HEK293 (cell line): ENCODE results near the gene WAS.

Experiments
- BCL11A ChIP-seq: fragments of 450-650 bp; formaldehyde crosslinking; IDR thresholded peaks from 2 replicates; pipeline ENCODE4 v1.5.1; 2016; ENCODE audit warnings: low read depth, missing biosample characterization, missing genetic modification characterization
- CTCF ChIP-seq: fragments of 450-650 bp; formaldehyde crosslinking; IDR thresholded peaks from 2 replicates; pipeline ENCODE4 v1.5.1; 2016; ENCODE audit warnings: missing biosample characterization, missing genetic modification characterization
- GLIS2 ChIP-seq: fragments of 450-650 bp; formaldehyde crosslinking; IDR thresholded peaks from 2 replicates; pipeline ENCODE4 v1.5.1; 2016; ENCODE audit warnings: missing biosample characterization, missing genetic modification characterization
- KLF16 ChIP-seq: fragments of 450-650 bp; formaldehyde crosslinking; IDR thresholded peaks from 2 replicates; pipeline ENCODE4 v1.5.1; 2017; ENCODE audit warnings: missing biosample characterization, missing genetic modification characterization
- MYNN ChIP-seq: fragments of 450-650 bp; formaldehyde crosslinking; IDR thresholded peaks from 2 replicates; pipeline ENCODE4 v1.5.1; 2016; ENCODE audit warnings: missing biosample characterization, missing genetic modification characterization, borderline replicate concordance
- ZBTB17 ChIP-seq: fragments of 450-650 bp; formaldehyde crosslinking; IDR thresholded peaks from 2 replicates; pipeline ENCODE4 v1.5.1; 2016; ENCODE audit warnings: missing biosample characterization, missing genetic modification characterization
- ZBTB6 ChIP-seq: fragments of 450-650 bp; formaldehyde crosslinking; IDR thresholded peaks from 2 replicates; pipeline ENCODE4 v1.5.1; 2017; ENCODE audit warnings: missing biosample characterization, missing genetic modification characterization
- ZFP37 ChIP-seq: fragments of 450-650 bp; formaldehyde crosslinking; IDR thresholded peaks from 2 replicates; pipeline ENCODE4 v1.5.1; 2016; ENCODE audit warnings: missing biosample characterization, missing genetic modification characterization
- ZNF10 ChIP-seq: fragments of 450-650 bp; formaldehyde crosslinking; IDR thresholded peaks from 2 replicates; pipeline ENCODE4 v1.5.1; 2017; ENCODE audit warnings: missing biosample characterization, missing genetic modification characterization
- ZNF112 ChIP-seq: fragments of 450-650 bp; formaldehyde crosslinking; IDR thresholded peaks from 2 replicates; pipeline ENCODE4 v1.5.0; 2017; ENCODE audit warnings: missing biosample characterization, missing genetic modification characterization
- ZNF155 ChIP-seq: fragments of 450-650 bp; formaldehyde crosslinking; IDR thresholded peaks from 2 replicates; pipeline ENCODE4 v1.5.1; 2016; ENCODE audit warnings: missing biosample characterization, missing genetic modification characterization
- ZNF169 ChIP-seq: fragments of 450-650 bp; formaldehyde crosslinking; IDR thresholded peaks from 2 replicates; pipeline ENCODE4 v1.5.1; 2016; ENCODE audit warnings: missing biosample characterization, missing genetic modification characterization
- ZNF302 ChIP-seq: fragments of 450-650 bp; formaldehyde crosslinking; IDR thresholded peaks from 2 replicates; pipeline ENCODE4 v1.5.1; 2016; ENCODE audit warnings: missing biosample characterization, missing genetic modification characterization, low read depth
- ZNF600 ChIP-seq: fragments of 450-650 bp; formaldehyde crosslinking; IDR thresholded peaks from 2 replicates; pipeline ENCODE4 v1.5.1; 2016; ENCODE audit warnings: missing biosample characterization, missing genetic modification characterization
- ZNF610 ChIP-seq: fragments of 450-650 bp; formaldehyde crosslinking; IDR thresholded peaks from 2 replicates; pipeline ENCODE4 v1.5.1; 2016; ENCODE audit warnings: missing biosample characterization, missing genetic modification characterization, borderline replicate concordance
- ZNF660 ChIP-seq: fragments of 450-650 bp; IDR thresholded peaks from 2 replicates; pipeline ENCODE4 v1.5.1; 2018; ENCODE audit warnings: missing biosample characterization, mild to moderate bottlenecking, missing genetic modification characterization
- ZNF677 ChIP-seq: fragments of 450-650 bp; IDR thresholded peaks from 2 replicates; pipeline ENCODE4 v1.5.0; 2018; ENCODE audit warnings: missing biosample characterization, mild to moderate bottlenecking, missing genetic modification characterization, moderate library complexity
- ZNF785 ChIP-seq: fragments of 450-650 bp; formaldehyde crosslinking; IDR thresholded peaks from 2 replicates; pipeline ENCODE4 v1.5.1; 2016; ENCODE audit warnings: missing biosample characterization, missing genetic modification characterization
- ZSCAN23 ChIP-seq: fragments of 450-650 bp; formaldehyde crosslinking; IDR thresholded peaks from 2 replicates; pipeline ENCODE4 v1.5.1; 2016; ENCODE audit warnings: missing biosample characterization, missing genetic modification characterization
- TF ChIP-seq, protein P1 (sequence below): fragments of 450-650 bp; formaldehyde crosslinking; conservative IDR thresholded peaks from 2 replicates; pipeline ENCODE4 v1.5.1; 2016; ENCODE audit warnings: low read depth, missing biosample characterization, missing genetic modification characterization
- TF ChIP-seq, protein P2 (sequence below): fragments of 450-650 bp; formaldehyde crosslinking; conservative IDR thresholded peaks from 2 replicates; pipeline ENCODE4 v1.5.1; 2016; ENCODE audit warnings: low read depth, missing biosample characterization, missing genetic modification characterization
- TF ChIP-seq, protein P3 (sequence below): fragments of 450-650 bp; formaldehyde crosslinking; IDR thresholded peaks from 2 replicates; pipeline ENCODE4 v1.5.1; 2016; ENCODE audit warnings: missing biosample characterization, missing genetic modification characterization, borderline replicate concordance
- TF ChIP-seq, protein P4 (sequence below): fragments of 450-650 bp; formaldehyde crosslinking; optimal IDR thresholded peaks from 2 replicates; pipeline ENCODE3; 2016; ENCODE audit warnings: missing biosample characterization, mild to moderate bottlenecking, missing genetic modification characterization
- TF ChIP-seq, protein P5 (sequence below): fragments of 450-650 bp; formaldehyde crosslinking; IDR thresholded peaks from 2 replicates; pipeline ENCODE4 v1.5.1; 2016; ENCODE audit warnings: missing biosample characterization, missing genetic modification characterization

WAS gene

DNA sequence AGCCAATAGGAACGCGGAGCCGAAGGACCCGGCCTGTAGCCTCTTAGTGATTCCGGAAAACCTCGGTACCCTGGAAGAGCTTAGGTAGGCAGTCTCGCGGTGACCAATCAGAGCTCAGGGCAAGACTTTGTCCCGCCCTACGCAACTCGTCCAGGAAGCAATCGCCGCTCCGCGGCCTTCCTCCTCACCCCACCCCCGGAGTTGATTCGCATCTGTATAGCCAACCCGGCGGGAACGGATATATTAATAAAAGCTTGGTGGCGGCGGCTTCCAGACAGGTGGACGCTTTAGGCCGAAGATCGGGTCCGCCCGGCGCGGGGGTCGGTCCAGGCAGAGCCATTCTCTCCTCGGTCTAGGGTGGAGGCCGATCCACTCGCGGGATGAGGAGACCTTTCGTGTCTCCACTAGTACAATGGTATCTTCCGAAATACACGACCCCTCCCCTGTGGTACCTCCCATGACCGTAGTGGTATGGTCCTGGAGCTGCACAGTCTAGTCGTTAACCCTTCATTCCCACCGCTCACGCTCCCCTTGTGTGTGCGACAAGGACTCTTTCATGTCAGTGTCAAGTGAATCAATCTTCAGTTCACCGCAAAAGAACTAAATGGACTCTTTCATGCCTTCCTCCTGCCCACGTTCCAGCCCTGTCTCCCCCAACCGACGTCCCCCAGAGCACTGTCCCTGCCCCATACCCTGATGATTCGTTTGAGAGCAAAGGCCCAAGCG, 53.8 kb downstream of the WAS start (continued):
- TF ChIP-seq, protein P1, sequence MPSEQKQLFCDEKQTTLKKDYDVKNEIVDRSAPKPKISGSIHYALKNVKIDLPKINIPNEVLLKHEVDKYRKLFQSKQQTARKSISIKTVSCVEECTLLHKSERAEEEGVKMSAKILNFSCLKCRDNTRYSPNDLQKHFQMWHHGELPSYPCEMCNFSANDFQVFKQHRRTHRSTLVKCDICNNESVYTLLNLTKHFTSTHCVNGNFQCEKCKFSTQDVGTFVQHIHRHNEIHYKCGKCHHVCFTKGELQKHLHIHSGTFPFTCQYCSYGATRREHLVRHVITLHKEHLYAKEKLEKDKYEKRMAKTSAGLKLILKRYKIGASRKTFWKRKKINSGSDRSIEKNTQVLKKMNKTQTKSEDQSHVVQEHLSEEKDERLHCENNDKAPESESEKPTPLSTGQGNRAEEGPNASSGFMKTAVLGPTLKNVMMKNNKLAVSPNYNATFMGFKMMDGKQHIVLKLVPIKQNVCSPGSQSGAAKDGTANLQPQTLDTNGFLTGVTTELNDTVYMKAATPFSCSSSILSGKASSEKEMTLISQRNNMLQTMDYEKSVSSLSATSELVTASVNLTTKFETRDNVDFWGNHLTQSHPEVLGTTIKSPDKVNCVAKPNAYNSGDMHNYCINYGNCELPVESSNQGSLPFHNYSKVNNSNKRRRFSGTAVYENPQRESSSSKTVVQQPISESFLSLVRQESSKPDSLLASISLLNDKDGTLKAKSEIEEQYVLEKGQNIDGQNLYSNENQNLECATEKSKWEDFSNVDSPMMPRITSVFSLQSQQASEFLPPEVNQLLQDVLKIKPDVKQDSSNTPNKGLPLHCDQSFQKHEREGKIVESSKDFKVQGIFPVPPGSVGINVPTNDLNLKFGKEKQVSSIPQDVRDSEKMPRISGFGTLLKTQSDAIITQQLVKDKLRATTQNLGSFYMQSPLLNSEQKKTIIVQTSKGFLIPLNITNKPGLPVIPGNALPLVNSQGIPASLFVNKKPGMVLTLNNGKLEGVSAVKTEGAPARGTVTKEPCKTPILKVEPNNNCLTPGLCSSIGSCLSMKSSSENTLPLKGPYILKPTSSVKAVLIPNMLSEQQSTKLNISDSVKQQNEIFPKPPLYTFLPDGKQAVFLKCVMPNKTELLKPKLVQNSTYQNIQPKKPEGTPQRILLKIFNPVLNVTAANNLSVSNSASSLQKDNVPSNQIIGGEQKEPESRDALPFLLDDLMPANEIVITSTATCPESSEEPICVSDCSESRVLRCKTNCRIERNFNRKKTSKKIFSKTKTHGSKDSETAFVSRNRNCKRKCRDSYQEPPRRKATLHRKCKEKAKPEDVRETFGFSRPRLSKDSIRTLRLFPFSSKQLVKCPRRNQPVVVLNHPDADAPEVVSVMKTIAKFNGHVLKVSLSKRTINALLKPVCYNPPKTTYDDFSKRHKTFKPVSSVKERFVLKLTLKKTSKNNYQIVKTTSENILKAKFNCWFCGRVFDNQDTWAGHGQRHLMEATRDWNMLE (tag by site-specific recombination), result peak; percentile 96
- 0 out of 2 replicates have a peak, but pooled peaks have one; percentile 36 for TF ChIP-seq MYNN (tag by site-specific recombination)
- TF ChIP-seq ZNF677 (tag by site-specific recombination), result no peak
- no peak for TF ChIP-seq ZNF112 (tag by site-specific recombination)
- TF ChIP-seq ZNF169 (tag by site-specific recombination), result no peak
- 0 out of 2 replicates have a peak, but pooled peaks have one; percentile 15 for TF ChIP-seq ZNF785 (tag by site-specific recombination)
- TF ChIP-seq ZFP37, result peak; percentile 77; the same call in 1 of the 2 replicates
- peak; percentile 61 for TF ChIP-seq GLIS2 (tag by site-specific recombination)
- TF ChIP-seq ZNF600, result peak; percentile 32; the same call in 1 of the 2 replicates
- TF ChIP-seq, protein P2, sequence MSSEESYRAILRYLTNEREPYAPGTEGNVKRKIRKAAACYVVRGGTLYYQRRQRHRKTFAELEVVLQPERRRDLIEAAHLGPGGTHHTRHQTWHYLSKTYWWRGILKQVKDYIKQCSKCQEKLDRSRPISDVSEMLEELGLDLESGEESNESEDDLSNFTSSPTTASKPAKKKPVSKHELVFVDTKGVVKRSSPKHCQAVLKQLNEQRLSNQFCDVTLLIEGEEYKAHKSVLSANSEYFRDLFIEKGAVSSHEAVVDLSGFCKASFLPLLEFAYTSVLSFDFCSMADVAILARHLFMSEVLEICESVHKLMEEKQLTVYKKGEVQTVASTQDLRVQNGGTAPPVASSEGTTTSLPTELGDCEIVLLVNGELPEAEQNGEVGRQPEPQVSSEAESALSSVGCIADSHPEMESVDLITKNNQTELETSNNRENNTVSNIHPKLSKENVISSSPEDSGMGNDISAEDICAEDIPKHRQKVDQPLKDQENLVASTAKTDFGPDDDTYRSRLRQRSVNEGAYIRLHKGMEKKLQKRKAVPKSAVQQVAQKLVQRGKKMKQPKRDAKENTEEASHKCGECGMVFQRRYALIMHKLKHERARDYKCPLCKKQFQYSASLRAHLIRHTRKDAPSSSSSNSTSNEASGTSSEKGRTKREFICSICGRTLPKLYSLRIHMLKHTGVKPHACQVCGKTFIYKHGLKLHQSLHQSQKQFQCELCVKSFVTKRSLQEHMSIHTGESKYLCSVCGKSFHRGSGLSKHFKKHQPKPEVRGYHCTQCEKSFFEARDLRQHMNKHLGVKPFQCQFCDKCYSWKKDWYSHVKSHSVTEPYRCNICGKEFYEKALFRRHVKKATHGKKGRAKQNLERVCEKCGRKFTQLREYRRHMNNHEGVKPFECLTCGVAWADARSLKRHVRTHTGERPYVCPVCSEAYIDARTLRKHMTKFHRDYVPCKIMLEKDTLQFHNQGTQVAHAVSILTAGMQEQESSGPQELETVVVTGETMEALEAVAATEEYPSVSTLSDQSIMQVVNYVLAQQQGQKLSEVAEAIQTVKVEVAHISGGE, result peak; percentile 63
- peak; percentile 77; the same call in 1 of the 2 replicates for TF ChIP-seq ZNF10
- peak; percentile 79 for TF ChIP-seq ZBTB17 (tag by site-specific recombination)
- TF ChIP-seq, protein P3, sequence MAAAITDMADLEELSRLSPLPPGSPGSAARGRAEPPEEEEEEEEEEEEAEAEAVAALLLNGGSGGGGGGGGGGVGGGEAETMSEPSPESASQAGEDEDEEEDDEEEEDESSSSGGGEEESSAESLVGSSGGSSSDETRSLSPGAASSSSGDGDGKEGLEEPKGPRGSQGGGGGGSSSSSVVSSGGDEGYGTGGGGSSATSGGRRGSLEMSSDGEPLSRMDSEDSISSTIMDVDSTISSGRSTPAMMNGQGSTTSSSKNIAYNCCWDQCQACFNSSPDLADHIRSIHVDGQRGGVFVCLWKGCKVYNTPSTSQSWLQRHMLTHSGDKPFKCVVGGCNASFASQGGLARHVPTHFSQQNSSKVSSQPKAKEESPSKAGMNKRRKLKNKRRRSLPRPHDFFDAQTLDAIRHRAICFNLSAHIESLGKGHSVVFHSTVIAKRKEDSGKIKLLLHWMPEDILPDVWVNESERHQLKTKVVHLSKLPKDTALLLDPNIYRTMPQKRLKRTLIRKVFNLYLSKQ (tag by site-specific recombination), result no peak
- TF ChIP-seq, protein P4, sequence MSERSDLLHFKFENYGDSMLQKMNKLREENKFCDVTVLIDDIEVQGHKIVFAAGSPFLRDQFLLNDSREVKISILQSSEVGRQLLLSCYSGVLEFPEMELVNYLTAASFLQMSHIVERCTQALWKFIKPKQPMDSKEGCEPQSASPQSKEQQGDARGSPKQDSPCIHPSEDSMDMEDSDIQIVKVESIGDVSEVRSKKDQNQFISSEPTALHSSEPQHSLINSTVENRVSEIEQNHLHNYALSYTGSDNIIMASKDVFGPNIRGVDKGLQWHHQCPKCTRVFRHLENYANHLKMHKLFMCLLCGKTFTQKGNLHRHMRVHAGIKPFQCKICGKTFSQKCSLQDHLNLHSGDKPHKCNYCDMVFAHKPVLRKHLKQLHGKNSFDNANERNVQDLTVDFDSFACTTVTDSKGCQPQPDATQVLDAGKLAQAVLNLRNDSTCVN (tag by site-specific recombination), result peak; percentile 30
- 0 out of 2 replicates have a peak, but pooled peaks have one; percentile 16 for TF ChIP-seq ZBTB6 (tag by site-specific recombination)
- TF ChIP-seq ZNF610 (tag by site-specific recombination), result peak; percentile 84; the same call in 1 of the 2 replicates
- TF ChIP-seq ZNF660 (tag by site-specific recombination), result peak; percentile 89
- 0 out of 2 replicates have a peak, but pooled peaks have one; percentile 18 for TF ChIP-seq BCL11A (tag by site-specific recombination)
- no peak for TF ChIP-seq ZNF302 (tag by site-specific recombination)
- TF ChIP-seq ZSCAN23, result 0 out of 2 replicates have a peak, but pooled peaks have one; percentile 69
- TF ChIP-seq, protein P5, sequence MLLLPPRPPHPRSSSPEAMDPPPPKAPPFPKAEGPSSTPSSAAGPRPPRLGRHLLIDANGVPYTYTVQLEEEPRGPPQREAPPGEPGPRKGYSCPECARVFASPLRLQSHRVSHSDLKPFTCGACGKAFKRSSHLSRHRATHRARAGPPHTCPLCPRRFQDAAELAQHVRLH (tag by site-specific recombination), result peak; percentile 69; the same call in 1 of the 2 replicates
- TF ChIP-seq KLF16, result peak; percentile 79
- TF ChIP-seq ZNF155 (tag by site-specific recombination), result no peak
- TF ChIP-seq CTCF (tag by site-specific recombination), result 0 out of 2 replicates have a peak, but pooled peaks have one; percentile 14
